Spleen (tissue), 11 donors: Measurements from ENCODE around the gene BMF. TPM values are rescaled to one million over a fixed set of nuclear protein-coding genes. Genes with fewer than 3 reads are reported as not detected.

ENCODE experiments used
- DNase-seq: peaks from one replicate; pipeline ENCODE4 v3.0.0-alpha.2; 2020
- H3K27ac ChIP-seq, 8 donors: fragments of 200-600 bp; sonication (generic) in 7 of 8; 1 replicate in 4 of 8; 2 replicates in 4 of 8; pipeline versions ENCODE4 v1.5.0 to v1.8.0; 2016 to 2021; ENCODE audit warnings: inconsistent platforms in 4 of 8, mild to moderate bottlenecking in 4 of 8, moderate library complexity in 1 of 8
- H3K27me3 ChIP-seq, 7 donors: fragments of 200-600 bp; sonication (generic) in 6 of 7; replicated peaks in 1 of 7; 1 replicate in 4 of 7; 2 replicates in 3 of 7; pipeline versions ENCODE4 v1.5.0 to v1.8.0; 2016 to 2021; ENCODE audit warnings: inconsistent platforms in 3 of 7, mild to moderate bottlenecking in 1 of 7
- H3K36me3 ChIP-seq, 6 donors: fragments of 200-600 bp; sonication (generic) in 5 of 6; 1 replicate in 4 of 6; 2 replicates in 2 of 6; pipeline versions ENCODE4 v1.5.0 to v1.8.0; 2016 to 2021; ENCODE audit warnings: inconsistent platforms in 2 of 6
- H3K4me1 ChIP-seq, 6 donors: fragments of 200-600 bp; sonication (generic) in 5 of 6; 1 replicate in 3 of 6; 2 replicates in 3 of 6; pipeline versions ENCODE4 v1.5.0 to v1.8.0; 2016 to 2021; ENCODE audit warnings: inconsistent platforms in 3 of 6
- H3K4me3 ChIP-seq, 8 donors: fragments of 200-600 bp; sonication (generic) in 7 of 8; 1 replicate in 4 of 8; 2 replicates in 4 of 8; pipeline versions ENCODE4 v1.5.0 to v1.8.0; 2016 to 2021; ENCODE audit warnings: inconsistent platforms in 4 of 8, mild to moderate bottlenecking in 4 of 8, moderate library complexity in 2 of 8
- H3K9me3 ChIP-seq, 8 donors: fragments of 200-600 bp; sonication (generic) in 7 of 8; 1 replicate in 4 of 8; 2 replicates in 4 of 8; pipeline versions ENCODE4 v1.5.0 to v1.8.0; 2016 to 2021; ENCODE audit warnings: inconsistent platforms in 4 of 8
- CTCF ChIP-seq, 11 experiments: fragments of 200-600 bp in 7 of 11; fragments of 450-650 bp in 4 of 11; sonication (generic) in 4 of 11; IDR thresholded peaks in 8 of 11; conservative IDR thresholded peaks in 3 of 11; 1 replicate in 7 of 11; 2 replicates in 4 of 11; pipeline versions ENCODE4 v1.4.0 to v1.8.0; 2016 to 2021; ENCODE audit warnings: antibody characterized with exemption in 11 of 11, inconsistent platforms in 4 of 11, mild to moderate bottlenecking in 1 of 11
- POLR2A ChIP-seq, 3 donors: fragments of 450-650 bp; IDR thresholded peaks; one replicate each; pipeline ENCODE4 v1.5.1; 2017; ENCODE audit warnings: antibody characterized with exemption in 3 of 3, mild to moderate bottlenecking in 1 of 3
- POLR2AphosphoS5 ChIP-seq, 3 donors: sonication (generic); formaldehyde crosslinking; IDR thresholded peaks; one replicate each; pipeline ENCODE4 v1.5.1; 2017; ENCODE audit warnings: antibody characterized with exemption in 3 of 3
- WGBS, 5 donors: extraction: QIAGEN DNeasy Blood & Tissue Kit in 3 of 5; methylation state at CpG; one replicate each; pipeline versions ENCODE4 v1.1.5 to v1.1.7; 2013 to 2018; 5-methylcytosine and 5-hydroxymethylcytosine counted together
- intact Hi-C: fragments of 100-400 bp; cut with DNase I; formaldehyde crosslinking; loops from one replicate; pipeline ENCODE4 v1.15.0; 2023; ENCODE audit warnings: low total_unique reads
- polyA plus RNA-seq, 3 donors: library from polyadenylated mRNA; stranded (reverse); fragments of 200-250 nt; gene quantifications; one replicate each; pipeline ENCODE4 v1.2.1, GENCODE V29; 2013
- total RNA-seq, 7 donors: library from RNA; depleted of rRNA in 3 of 7; stranded (reverse); fragments of >200 nt in 3 of 7; fragmentation: NEBNext Ultra II Directional in 4 of 7; extraction: Animal tissue kit (Norgen Biotek cat#: 25700) in 4 of 7; gene quantifications; one replicate each; pipeline versions ENCODE4 v1.1.0 to v1.2.1, GENCODE V29; 2016 to 2021
- donor health status: healthy with polysubstance abuse.
- donor health status: DM: no; HTN: no; CAD: no; lungs with moderate emphysema.
- donor health status: DM: no; HTN: no; CAD: no.
- donor health status: Bipolar disorder and iron deficiency.
- donor health status: healthy.
- donor health status: DM: no; HTN: no; CAD: no.
- donor health status: DM: yes; HTN: yes; CAD: no.

BMF gene
- total and polyA plus RNA-seq, 10 donors, result 16.9 to 77.9 (median 33.3) TPM

DNA sequence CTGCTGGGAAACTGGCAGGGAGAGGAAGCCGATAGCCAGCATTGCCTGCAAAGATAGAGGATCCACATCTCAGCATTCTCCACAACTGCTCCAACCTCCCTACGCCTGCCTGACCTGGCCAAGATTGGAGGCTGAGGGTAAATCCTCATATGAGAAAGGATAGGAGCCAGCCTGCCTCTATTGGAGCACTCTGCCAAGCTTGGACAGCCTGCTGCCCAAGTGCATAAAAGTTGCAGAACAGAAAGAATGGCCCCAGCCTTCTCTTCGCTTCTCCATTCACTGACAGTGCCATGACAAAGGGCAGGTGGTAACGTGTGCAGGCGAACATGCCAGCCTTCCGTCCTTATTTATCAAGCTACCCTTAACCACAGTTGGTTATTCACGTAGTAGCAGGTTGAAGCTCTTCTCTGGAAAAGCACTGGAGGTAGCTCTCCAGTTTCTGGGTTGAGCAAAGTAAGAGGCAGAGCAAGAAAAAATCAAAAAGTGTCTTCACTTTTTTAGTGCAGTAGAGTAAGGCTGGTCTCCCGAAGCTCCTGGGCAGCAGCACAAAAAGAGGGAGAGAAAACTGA lies 4.3 kb downstream of the BMF start:
- H3K4me1 ChIP-seq, result peaks cover 67 to 96% (median 91%) of the 10 kb centered on the region in 6 donors
- 60 to 76% (median 66%) methylated on average over 8 of the region's 8 CpGs for WGBS, 5 donors
- peak overlapping the region; percentile 62 to 92 (median 84) for H3K27ac ChIP-seq

GRCh38 chr15:40103864-40104271 lies 4.8 kb downstream of the BMF start:
- 82 to 94% (median 91%) methylated on average over 6 to 7 of the region's 7 CpGs for WGBS, 5 donors
- Histone ChIP-seq H3K27ac (peak overlapping the region in 6 of 8 donors; percentile 49 to 92 (median 84)), H3K36me3 (peaks cover 0 to 32% (median 0%) of the 10 kb centered on the region in 6 donors), H3K9me3 (no peaks in the 10 kb centered on the region), H3K4me3 (peak overlapping the region in 1 of 8 donors; percentile 81), H3K27me3 (no peaks in the 10 kb centered on the region), H3K4me1 (peaks cover 72 to 96% (median 94%) of the 10 kb centered on the region in 6 donors)
- intact Hi-C loops, result loop anchor here (5.0 kb wide), 1 partner anchor 57 kb away; no protein-coding TSS in a partner anchor
- TF ChIP-seq POLR2A (IDR thresholded peaks at IDR 0.05) (no peak), POLR2AphosphoS5 (IDR thresholded peaks at IDR 0.05) (no peak), CTCF (IDR thresholded peaks at IDR 0.05 in 8 of 11, conservative IDR thresholded peaks at IDR 0.05 in 3 of 11) (no peak)
- DNase-seq, result peak; percentile 63

More for the DNA sequence above, 4.3 kb downstream of the BMF start:
- Histone ChIP-seq H3K36me3 (peaks cover 0 to 32% (median 0%) of the 10 kb centered on the region in 6 donors), H3K9me3 (no peaks in the 10 kb centered on the region), H3K4me3 (peak overlapping the region in 5 of 8 donors; percentile 10 to 81 (median 20)), H3K27me3 (no peaks in the 10 kb centered on the region)
- no peak for DNase-seq
- intact Hi-C loops, result loop anchor here (5.0 kb wide), 1 partner anchor 57 kb away; no protein-coding TSS in a partner anchor
- no peak for TF ChIP-seq POLR2A (IDR thresholded peaks at IDR 0.05)
- no peak for TF ChIP-seq POLR2AphosphoS5 (IDR thresholded peaks at IDR 0.05)
- TF ChIP-seq CTCF (IDR thresholded peaks at IDR 0.05 in 8 of 11, conservative IDR thresholded peaks at IDR 0.05 in 3 of 11), result no peak

GRCh38 chr15:40102897-40103858 lies 5.5 kb downstream of the BMF start:
- H3K9me3 ChIP-seq, result no peaks in the 10 kb centered on the region
- H3K36me3 ChIP-seq, result peaks cover 0 to 32% (median 0%) of the 10 kb centered on the region in 6 donors
- H3K27me3 ChIP-seq, result no peaks in the 10 kb centered on the region
- DNase-seq, result peak; percentile 88
- peak overlapping the region in 7 of 8 donors; percentile 2 to 92 (median 82) for H3K27ac ChIP-seq
- H3K4me3 ChIP-seq, result peak overlapping the region in 1 of 8 donors; percentile 23
- WGBS, 5 donors, result 51 to 65% (median 62%) methylated on average over 16 to 29 of the region's 29 CpGs
- peaks cover 77 to 100% (median 98%) of the 10 kb centered on the region in 6 donors for H3K4me1 ChIP-seq
- TF ChIP-seq POLR2A (IDR thresholded peaks at IDR 0.05) (no peak), CTCF (IDR thresholded peaks at IDR 0.05 in 8 of 11, conservative IDR thresholded peaks at IDR 0.05 in 3 of 11) (no peak), POLR2AphosphoS5 (IDR thresholded peaks at IDR 0.05) (peak in 2 of 3 donors; percentile 50 to 57)
- intact Hi-C loops, result loop anchor here (5.0 kb wide), 1 partner anchor 56 kb away; no protein-coding TSS in a partner anchor
